ENCODE results near the gene S100A13. TPM values are rescaled to one million over a fixed set of nuclear protein-coding genes. Genes with fewer than 3 reads are reported as not detected.
"Not testable (repeated sequence)": the region's sequence is repeated elsewhere in the genome, so short reads cannot be mapped to it uniquely, and the experiment has no call there.

The S100A13 gene
- total RNA-seq = 1 to 10 TPM; 5.7 to 5.9 TPM

DNA sequence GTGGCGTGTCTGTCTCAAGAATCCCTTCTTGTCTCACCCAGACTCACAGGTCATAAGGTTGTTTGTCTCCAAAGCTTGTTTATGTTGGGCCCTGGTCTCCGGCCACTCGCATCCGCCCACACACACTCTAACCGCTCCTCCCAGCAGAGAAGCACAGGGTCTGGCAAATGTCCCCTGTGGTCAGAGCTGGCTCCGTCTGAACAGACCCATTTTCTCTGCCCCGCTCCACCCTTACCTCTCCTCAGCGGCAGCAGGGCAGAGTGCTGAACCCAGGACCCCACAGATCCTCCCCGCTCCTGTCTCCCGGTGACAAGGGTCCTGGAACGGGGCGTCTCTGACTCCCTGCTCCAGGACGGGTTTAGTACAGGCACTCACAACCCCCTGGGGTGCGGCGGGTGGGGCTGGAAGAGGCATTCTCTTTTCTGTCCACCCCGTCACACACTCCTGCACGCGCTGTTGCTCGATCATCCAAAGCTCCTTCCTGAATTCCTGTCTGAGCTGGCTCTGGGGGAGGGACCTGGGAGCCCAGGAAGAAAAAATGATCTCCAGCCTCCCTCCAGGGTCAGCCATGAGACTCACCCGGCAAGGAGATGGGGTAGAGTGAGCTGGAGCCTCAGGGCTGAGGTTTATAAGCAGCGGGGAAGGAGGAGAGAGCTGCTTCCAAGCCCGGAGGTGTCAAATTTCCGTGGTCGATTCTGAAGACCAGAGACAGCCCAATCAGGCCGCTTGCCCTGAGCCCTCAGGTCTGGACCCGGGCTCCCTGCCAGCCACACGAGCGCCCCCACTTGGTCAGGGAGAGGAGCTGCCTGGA lies at the start of gene S100A13:
S100A13 (minus strand) TSS at position 602 of the 811 bp plus-strand sequence. CDS start 1,033 bp downstream, outside the sequence.
- H3K9me3 Mint-ChIP-seq = no peaks in the 10 kb centered on the region
- no peak for DNase-seq
- H3K4me1 Mint-ChIP-seq = peaks cover 5% of the 10 kb centered on the region
- peaks cover 5% of the 10 kb centered on the region for H3K27me3 Mint-ChIP-seq
- peak within 1 kb of the TSS; percentile 46 for H3K27ac Mint-ChIP-seq
- no peak within 1 kb of the TSS for H3K4me3 Mint-ChIP-seq
- H3K36me3 Mint-ChIP-seq = no peaks in the 10 kb centered on the region

DNA sequence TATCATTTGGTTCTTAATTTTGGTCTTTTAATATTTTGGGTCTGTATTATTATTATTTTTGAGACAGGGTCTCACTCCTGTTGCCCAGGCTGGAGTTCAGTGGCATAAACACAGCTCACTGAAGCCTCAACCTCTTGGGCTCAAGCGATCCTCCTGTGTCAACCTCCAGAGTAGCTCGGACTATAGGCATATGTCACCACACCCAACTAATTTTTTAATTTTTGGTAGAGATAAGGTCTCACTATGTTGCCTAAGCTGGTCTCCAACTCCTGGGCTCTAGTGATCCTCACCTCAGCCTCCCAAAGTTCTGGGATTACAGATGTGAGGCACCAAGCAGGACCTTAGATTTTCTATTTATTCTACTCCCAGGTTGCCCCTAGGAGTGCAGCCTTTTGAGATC lies 46.2 kb upstream of the S100A13 start:
- peaks cover 19% of the 10 kb centered on the region for H3K36me3 Mint-ChIP-seq
- peaks cover 15% of the 10 kb centered on the region for H3K27me3 Mint-ChIP-seq
- no peak for DNase-seq
- H3K4me3 Mint-ChIP-seq = no peak overlapping the region
- H3K9me3 Mint-ChIP-seq = no peaks in the 10 kb centered on the region
- peaks cover 20% of the 10 kb centered on the region for H3K4me1 Mint-ChIP-seq
- H3K27ac Mint-ChIP-seq = no peak overlapping the region

DNA sequence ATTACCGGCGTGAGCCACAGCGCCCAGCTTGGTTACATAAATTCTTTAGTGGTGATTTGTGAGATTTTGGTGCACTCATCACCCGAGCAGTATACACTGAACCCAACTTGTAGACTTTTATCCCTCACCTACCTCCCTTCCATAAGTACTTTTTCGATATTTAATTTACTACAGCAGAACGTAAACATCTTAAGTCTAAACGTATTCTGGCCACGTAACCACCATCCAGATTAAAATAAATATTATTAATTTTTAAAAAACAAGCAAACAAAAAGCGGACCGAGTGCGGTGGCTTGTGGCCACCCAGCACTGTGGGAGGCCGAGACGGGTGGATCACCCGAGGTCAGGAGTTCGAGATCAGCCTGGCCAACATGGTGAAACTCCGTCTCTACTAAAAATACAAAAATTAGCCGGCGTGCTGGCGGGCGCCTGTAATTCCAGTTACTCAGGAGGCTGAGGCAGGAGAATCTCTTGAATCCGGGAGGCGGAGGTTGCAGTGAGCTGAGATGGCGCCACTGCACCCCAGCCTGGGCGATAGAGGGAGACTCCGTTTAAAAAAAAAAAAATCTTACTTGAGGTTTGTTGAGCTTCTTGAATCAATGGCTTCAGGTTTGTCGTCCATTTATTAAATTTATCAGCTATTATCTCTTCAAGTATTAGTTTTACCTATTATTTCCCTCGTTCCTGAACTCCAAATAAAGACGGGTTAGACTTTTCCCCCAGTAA lies 44.5 kb upstream of the S100A13 start:
- H3K27me3 Mint-ChIP-seq = not testable (repeated sequence)

DNA sequence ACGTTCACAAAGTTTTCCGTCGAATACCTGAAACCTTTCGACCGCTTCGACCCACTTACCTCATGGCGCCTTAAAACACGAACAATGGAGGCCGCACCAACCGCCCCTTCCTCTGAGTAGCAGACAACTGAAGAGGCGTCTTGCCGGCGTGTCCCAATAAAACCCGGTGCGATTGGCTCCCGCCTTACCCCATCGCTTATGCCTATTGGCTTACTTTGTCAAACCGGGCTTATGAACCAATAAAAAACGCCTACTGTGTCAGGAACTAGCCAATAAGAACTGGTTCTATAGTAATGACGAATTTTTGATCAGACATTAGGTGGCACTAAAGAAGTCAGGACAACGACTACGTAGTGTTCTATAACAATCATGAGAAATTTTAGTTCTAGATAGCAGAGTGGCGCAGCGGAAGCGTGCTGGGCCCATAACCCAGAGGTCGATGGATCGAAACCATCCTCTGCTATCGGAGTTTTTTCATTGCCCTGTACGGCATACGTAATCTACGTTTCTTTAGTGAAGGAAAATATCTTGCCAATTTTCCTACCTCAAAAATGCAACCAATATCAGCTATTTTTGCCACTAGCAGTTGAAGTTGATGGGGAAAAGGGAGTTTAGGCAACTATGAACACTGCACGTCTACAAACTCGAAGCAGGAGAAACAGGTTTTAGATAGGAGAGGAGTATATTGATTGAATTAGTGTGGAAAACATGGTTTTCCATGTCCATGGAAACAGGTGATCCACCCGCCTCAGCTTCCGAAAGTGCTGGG lies 43.7 kb upstream of the S100A13 start, which contains the start of gene ILF2:
ILF2 (minus strand) TSS at position 135 of the 769 bp plus-strand sequence; CDS start at position 64, 71 bp downstream.
- Mint-ChIP-seq H3K36me3 (peaks cover 42% of the 10 kb centered on the region), H3K9me3 (peaks cover 2% of the 10 kb centered on the region), H3K4me1 (peaks cover 29% of the 10 kb centered on the region), H3K4me3 (no peak within 1 kb of the TSS), H3K27me3 (no peaks in the 10 kb centered on the region), H3K27ac (peak within 1 kb of the TSS; percentile 83)
- peak; percentile 95 for DNase-seq

More for the DNA sequence above, 44.5 kb upstream of the S100A13 start:
- H3K4me1 Mint-ChIP-seq = peaks cover 26% of the 10 kb centered on the region
- peak; percentile 58 for DNase-seq
- not testable (repeated sequence) for H3K4me3 Mint-ChIP-seq, H3K9me3 Mint-ChIP-seq
- H3K36me3 Mint-ChIP-seq = peaks cover 36% of the 10 kb centered on the region
- peak overlapping the region; percentile 83 for H3K27ac Mint-ChIP-seq

DNA sequence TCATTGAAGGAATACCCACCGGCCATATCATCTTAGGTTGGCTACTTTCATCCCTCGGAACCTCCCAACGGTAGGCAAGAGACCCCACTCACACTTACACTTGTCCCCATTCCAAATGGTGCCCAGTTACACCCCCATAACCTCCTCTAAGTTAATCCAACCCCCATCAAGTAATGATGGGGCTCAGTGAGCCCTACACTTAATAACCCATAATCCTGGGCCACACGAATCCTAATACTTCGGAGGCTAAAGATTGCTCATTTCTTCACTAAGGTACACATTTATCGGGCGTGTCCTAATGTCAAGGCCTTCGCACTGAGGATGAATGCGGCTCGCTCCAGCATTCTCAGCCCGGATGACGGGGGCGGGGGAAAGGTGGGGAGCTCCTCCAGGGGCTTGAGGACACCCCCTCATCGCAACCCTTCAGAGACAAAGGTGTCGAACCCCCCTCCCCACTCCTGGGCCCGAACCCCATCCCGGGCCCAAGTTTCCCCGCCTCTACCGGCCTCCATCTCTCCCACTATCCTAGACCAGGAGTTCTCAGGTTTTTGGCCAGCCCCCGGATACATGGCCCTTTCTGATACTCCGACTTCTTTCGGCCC lies 43.1 kb upstream of the S100A13 start:
- Mint-ChIP-seq H3K27me3 (no peaks in the 10 kb centered on the region), H3K4me3 (no peak overlapping the region), H3K4me1 (peaks cover 29% of the 10 kb centered on the region), H3K36me3 (peaks cover 46% of the 10 kb centered on the region), H3K9me3 (peaks cover 2% of the 10 kb centered on the region), H3K27ac (no peak overlapping the region)
- DNase-seq = peak; percentile 25

DNA sequence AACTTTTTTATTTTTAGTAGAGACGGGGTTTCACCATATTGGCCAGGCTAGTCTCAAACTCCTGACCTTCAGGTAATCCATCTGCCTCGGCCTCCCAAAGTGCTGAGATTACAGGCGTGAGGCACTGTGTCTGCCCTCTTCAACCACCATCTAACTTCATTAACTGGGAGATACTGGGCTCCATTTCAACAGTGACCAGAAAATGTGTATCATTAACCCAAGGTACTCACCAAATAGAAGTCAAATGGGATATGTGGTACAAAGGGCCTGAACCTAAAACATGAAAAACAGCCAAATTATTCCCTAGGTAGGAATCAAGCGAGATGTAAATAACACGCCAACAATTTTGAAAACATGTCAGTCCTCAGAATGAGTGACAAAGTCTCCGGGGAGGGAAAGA lies 42.3 kb upstream of the S100A13 start:
- no peak for DNase-seq
- Mint-ChIP-seq H3K9me3 (peaks cover 2% of the 10 kb centered on the region), H3K4me1 (peaks cover 33% of the 10 kb centered on the region)

DNA sequence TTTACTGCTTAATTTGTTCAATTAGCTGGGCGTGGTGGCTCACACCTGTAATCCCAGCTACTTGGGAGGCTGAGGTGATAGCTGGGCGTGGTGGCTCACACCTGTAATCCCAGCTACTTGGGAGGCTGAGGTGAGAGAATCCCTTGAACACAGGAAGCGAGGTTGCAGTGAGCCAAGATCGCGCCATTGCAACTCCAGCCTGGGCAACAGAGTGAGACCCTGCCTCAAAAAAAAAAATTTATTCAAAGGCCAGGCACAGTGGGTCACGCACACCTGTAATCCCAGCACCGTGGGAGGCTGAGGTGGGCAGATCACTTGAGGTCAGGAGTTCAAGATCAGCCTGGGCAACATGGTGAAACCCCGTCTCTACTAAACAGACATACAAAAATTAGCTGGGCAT lies 41.4 kb upstream of the S100A13 start:
- Mint-ChIP-seq H3K27ac (peak overlapping the region; percentile 51), H3K36me3 (peaks cover 59% of the 10 kb centered on the region)
- not testable (repeated sequence) for H3K27me3 Mint-ChIP-seq

More for the DNA sequence above, 42.3 kb upstream of the S100A13 start:
- no peak overlapping the region for H3K27ac Mint-ChIP-seq
- H3K36me3 Mint-ChIP-seq = peaks cover 53% of the 10 kb centered on the region
- no peak overlapping the region for H3K4me3 Mint-ChIP-seq
- H3K27me3 Mint-ChIP-seq = no peaks in the 10 kb centered on the region

DNA sequence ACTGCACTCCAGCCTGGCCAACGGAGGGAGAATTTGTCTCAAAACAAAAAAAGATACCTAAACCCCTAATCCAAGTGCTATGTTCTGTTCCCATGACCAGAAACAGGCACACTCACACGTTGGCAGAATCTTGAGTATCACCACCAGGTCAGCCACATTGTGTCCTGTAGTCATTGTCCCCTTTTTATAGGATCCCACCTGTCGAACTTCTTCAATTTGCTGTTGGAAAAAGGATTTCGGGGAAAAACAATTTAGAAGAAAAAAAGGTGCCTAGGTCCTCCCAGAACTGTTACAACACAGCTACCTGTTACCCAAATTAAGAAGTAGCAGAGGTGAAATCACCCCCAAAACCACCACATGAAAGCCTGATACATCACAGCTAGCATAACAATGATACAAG lies 40.1 kb upstream of the S100A13 start:
- H3K4me3 Mint-ChIP-seq = no peak overlapping the region
- peaks cover 63% of the 10 kb centered on the region for H3K36me3 Mint-ChIP-seq
- peaks cover 33% of the 10 kb centered on the region for H3K4me1 Mint-ChIP-seq
- DNase-seq = no peak
- H3K27me3 Mint-ChIP-seq = no peaks in the 10 kb centered on the region
- H3K9me3 Mint-ChIP-seq = peaks cover 2% of the 10 kb centered on the region
- peak overlapping the region; percentile 81 for H3K27ac Mint-ChIP-seq

More for the DNA sequence above, 41.4 kb upstream of the S100A13 start:
- not testable (repeated sequence) for H3K4me3 Mint-ChIP-seq, DNase-seq, H3K9me3 Mint-ChIP-seq
- H3K4me1 Mint-ChIP-seq = peaks cover 33% of the 10 kb centered on the region

DNA sequence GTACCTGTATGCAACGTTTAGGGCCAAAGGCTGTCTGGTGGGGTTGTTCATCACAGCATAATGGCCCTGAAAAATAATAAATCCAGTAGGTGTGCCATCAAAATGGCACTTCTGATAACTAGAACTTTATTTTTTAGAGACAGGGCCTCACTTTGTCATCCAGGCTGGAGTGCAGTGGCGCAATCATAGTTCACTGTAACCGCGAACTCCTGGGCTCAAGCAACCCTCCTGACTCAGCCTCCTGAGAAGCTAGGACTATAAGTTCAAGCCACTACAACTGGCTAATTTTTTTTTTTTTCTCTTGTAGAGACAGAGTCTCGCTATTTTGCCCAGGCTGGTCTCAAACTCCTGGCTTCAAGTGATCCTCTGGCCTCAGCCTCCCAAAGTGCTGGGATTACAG lies 35.9 kb upstream of the S100A13 start:
- Mint-ChIP-seq H3K36me3 (peaks cover 47% of the 10 kb centered on the region), H3K27me3 (no peaks in the 10 kb centered on the region), H3K4me1 (peaks cover 37% of the 10 kb centered on the region), H3K27ac (no peak overlapping the region), H3K4me3 (no peak overlapping the region), H3K9me3 (no peaks in the 10 kb centered on the region)
- DNase-seq = no peak

DNA sequence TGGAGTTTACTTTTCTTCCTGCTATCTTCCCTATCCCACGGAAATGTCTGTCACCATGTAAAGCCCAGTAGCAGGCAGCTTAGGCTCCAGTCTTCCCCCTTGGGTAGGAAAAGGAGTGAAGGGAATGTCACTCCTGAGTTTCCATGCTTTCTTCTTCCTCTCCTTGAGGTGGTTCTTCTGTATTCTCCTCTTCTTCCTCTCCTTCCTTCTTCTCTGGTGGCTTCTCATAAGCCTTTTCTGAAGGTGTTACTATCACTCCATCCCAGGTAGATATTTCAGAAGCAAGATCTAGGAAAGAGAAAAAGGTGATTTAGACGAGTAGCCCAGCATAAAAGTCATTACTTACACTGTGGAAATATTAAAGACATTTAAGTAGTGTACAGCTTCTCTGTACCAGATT lies 35.0 kb upstream of the S100A13 start:
- no peaks in the 10 kb centered on the region for H3K9me3 Mint-ChIP-seq
- peaks cover 38% of the 10 kb centered on the region for H3K36me3 Mint-ChIP-seq
- no peak overlapping the region for H3K4me3 Mint-ChIP-seq

DNA sequence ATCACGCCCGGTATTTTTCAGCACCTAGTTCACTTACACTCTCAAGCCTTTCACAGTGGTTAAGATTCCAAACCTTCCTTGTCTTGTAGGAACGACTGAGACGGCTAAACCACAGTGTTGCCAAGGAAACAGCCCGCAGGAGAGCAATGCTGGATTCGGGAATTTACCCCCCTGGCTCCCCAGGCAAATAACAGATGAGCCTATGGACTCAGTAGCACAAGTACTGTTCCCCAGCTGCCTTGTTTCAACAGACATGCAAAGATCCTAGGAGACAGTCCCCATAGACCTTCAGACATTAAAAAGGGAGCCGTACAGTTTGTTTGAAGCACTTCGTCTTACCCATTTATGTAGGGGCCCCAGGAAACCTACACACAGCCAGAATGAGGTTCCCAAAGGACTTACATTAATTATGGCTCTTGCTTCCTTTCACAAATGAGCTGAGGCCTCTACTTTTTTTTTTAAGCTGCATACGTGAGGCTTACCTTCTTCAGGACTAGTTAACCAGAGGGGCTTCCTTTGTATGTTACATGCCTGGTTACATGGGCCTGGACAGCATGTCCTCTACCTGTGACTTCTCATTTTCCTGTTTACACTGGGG lies 33.9 kb upstream of the S100A13 start:
- Mint-ChIP-seq H3K36me3 (peaks cover 29% of the 10 kb centered on the region), H3K9me3 (no peaks in the 10 kb centered on the region), H3K4me3 (no peak overlapping the region), H3K27ac (peak overlapping the region; percentile 66), H3K27me3 (no peaks in the 10 kb centered on the region), H3K4me1 (peaks cover 21% of the 10 kb centered on the region)
- DNase-seq = no peak

More for the DNA sequence above, 35.0 kb upstream of the S100A13 start:
- DNase-seq = no peak
- peaks cover 29% of the 10 kb centered on the region for H3K4me1 Mint-ChIP-seq
- H3K27ac Mint-ChIP-seq = no peak overlapping the region
- no peaks in the 10 kb centered on the region for H3K27me3 Mint-ChIP-seq

DNA sequence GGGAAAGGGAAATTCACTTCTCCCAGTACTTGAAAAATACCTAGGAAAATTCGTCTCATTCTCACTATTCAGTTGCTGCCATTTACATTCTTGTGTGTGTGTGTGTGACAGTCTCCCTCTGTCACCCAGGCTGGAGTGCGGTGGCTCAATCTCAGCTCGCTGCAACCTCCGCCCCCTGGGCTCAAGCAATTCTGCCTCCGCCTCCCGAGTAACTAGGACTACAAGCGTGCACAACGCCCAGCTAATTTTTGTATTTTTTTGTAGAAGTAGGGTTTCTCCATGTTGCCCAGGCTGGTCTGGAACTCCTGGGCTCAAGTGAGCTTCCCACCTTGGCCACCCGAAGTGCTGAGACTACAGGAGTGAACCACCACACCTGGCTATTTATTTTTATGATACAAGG lies 32.4 kb upstream of the S100A13 start:
- no peaks in the 10 kb centered on the region for H3K27me3 Mint-ChIP-seq
- peaks cover 17% of the 10 kb centered on the region for H3K36me3 Mint-ChIP-seq
- H3K9me3 Mint-ChIP-seq = no peaks in the 10 kb centered on the region
- peak overlapping the region; percentile 98 for H3K4me3 Mint-ChIP-seq
- DNase-seq = no peak
- peaks cover 19% of the 10 kb centered on the region for H3K4me1 Mint-ChIP-seq
- peak overlapping the region; percentile 89 for H3K27ac Mint-ChIP-seq

DNA sequence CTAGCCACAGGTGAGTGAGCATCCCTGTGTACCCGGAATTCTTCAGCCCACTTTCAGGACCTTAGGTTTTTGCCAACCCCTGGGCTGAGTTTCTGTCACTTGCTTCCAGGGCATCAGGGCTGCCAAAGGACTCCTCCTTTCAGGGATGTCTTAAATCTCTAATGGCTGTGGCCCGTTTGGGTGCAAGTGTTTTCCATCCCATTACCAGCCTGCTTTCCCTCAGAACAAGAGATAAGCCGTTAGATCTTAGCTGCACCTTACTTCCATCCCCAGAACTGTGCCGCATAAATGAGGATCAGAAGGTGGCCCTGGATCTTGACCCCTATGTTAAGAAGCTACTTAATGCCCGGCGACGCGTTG lies 31.9 kb upstream of the S100A13 start:
- H3K4me3 Mint-ChIP-seq = peak overlapping the region; percentile 98
- no peaks in the 10 kb centered on the region for H3K9me3 Mint-ChIP-seq
- H3K27me3 Mint-ChIP-seq = no peaks in the 10 kb centered on the region
- H3K27ac Mint-ChIP-seq = peak overlapping the region; percentile 89
- peaks cover 18% of the 10 kb centered on the region for H3K4me1 Mint-ChIP-seq
- peaks cover 14% of the 10 kb centered on the region for H3K36me3 Mint-ChIP-seq
- no peak for DNase-seq

Data from activated naive CD8-positive, alpha-beta T cell treated with anti-CD3 and anti-CD28 coated beads for 36 hours (primary cell).